Effector memory CD4-positive, alpha-beta T cell (primary cell): ENCODE results near the gene ITGB4.
A peak's percentile ranks its signal among the peaks of the same experiment; 100 is the strongest.
"Not testable (repeated sequence)": the region's sequence is repeated elsewhere in the genome, so short reads cannot be mapped to it uniquely, and the experiment has no call there.

Experiments used
- DNase-seq, 3 donors: peaks; one replicate each; pipeline ENCODE4 v3.0.0-alpha.2; 2020
- H3K27ac ChIP-seq: 2 replicates; pipeline ENCODE4 v1.7.0; 2013; ENCODE audit warnings: mild to moderate bottlenecking, low read length, moderate library complexity; ENCODE audit not compliant: insufficient read depth, poor library complexity, severe bottlenecking
- H3K27me3 ChIP-seq: replicated peaks from 2 replicates; pipeline ENCODE4 v1.7.0; 2013; ENCODE audit warnings: mild to moderate bottlenecking, low read length; ENCODE audit not compliant: insufficient read depth, control insufficient read depth, poor library complexity, severe bottlenecking
- H3K36me3 ChIP-seq: 2 replicates; pipeline ENCODE4 v1.7.0; 2013; ENCODE audit warnings: mild to moderate bottlenecking, low read length, moderate library complexity; ENCODE audit not compliant: control insufficient read depth, insufficient read depth
- H3K4me1 ChIP-seq: 2 replicates; pipeline ENCODE4 v1.7.0; 2013; ENCODE audit warnings: low read length, mild to moderate bottlenecking; ENCODE audit not compliant: control insufficient read depth, insufficient read depth, poor library complexity, severe bottlenecking
- H3K4me3 ChIP-seq: 2 replicates; pipeline ENCODE4 v1.7.0; 2013; ENCODE audit warnings: low read length, low read depth, mild to moderate bottlenecking; ENCODE audit not compliant: insufficient read depth, poor library complexity, severe bottlenecking
- H3K9me3 ChIP-seq: 2 replicates; pipeline ENCODE4 v1.7.0; 2013; ENCODE audit warnings: mild to moderate bottlenecking, low read length, moderate library complexity; ENCODE audit not compliant: control insufficient read depth

ITGB4 gene

DNA sequence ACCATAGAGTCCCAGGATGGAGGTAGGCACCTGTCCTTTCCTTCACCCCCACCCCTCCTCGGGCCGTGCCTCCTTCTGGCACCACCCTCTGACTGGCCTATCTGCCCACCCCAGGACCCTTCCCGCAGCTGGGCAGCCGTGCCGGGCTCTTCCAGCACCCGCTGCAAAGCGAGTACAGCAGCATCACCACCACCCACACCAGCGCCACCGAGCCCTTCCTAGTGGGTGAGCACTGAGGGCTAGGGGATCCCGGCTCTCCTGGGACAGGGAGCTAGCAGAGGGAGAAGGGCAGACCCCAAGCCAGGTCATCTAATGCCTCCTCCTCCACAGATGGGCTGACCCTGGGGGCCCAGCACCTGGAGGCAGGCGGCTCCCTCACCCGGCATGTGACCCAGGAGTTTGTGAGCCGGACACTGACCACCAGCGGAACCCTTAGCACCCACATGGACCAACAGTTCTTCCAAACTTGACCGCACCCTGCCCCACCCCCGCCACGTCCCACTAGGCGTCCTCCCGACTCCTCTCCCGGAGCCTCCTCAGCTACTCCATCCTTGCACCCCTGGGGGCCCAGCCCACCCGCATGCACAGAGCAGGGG is 35.9 kb downstream of the ITGB4 start:
- Histone ChIP-seq H3K36me3 (no peaks in the 10 kb centered on the region), H3K27ac (no peak overlapping the region), H3K27me3 (no peaks in the 10 kb centered on the region), H3K4me1 (peaks cover 13% of the 10 kb centered on the region), H3K4me3 (no peak overlapping the region), H3K9me3 (no peaks in the 10 kb centered on the region)
- no peak for DNase-seq

GRCh38 chr17:75758131-75758905 is 37.1 kb downstream of the ITGB4 start:
- Histone ChIP-seq H3K36me3 (no peaks in the 10 kb centered on the region), H3K27ac (no peak overlapping the region)

DNA sequence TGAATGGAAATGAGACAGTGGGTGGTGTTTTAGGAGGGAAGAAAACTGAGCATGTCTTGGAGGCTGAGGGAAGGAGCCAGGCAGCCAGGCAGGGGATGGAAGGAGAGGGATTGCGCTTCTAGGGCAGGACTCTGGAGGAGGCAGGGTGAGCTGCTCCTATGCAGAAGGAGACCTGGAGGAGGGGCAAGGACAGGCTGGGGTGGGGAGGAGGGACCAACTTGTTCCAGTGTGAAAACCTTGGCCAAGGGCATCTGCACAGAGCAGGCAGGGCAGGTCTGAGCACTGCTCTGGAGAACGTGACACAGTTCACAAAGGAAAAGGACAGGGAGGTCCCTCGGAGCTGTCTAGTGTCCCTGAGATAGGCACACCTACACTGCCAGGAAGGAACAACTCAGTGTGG is 38.2 kb downstream of the ITGB4 start:
- H3K4me3 ChIP-seq = no peak overlapping the region
- H3K9me3 ChIP-seq = no peaks in the 10 kb centered on the region
- no peaks in the 10 kb centered on the region for H3K36me3 ChIP-seq
- no peaks in the 10 kb centered on the region for H3K27me3 ChIP-seq
- H3K4me1 ChIP-seq = peaks cover 7% of the 10 kb centered on the region
- H3K27ac ChIP-seq = no peak overlapping the region
- DNase-seq = no peak

More at GRCh38 chr17:75758131-75758905, 37.1 kb downstream of the ITGB4 start:
- Histone ChIP-seq H3K4me3 (no peak overlapping the region), H3K4me1 (peaks cover 9% of the 10 kb centered on the region), H3K27me3 (no peaks in the 10 kb centered on the region), H3K9me3 (no peaks in the 10 kb centered on the region)
- no peak for DNase-seq

- not testable (repeated sequence) for H3K27me3 ChIP-seq, H3K4me3 ChIP-seq, H3K36me3 ChIP-seq, H3K9me3 ChIP-seq, H3K27ac ChIP-seq, DNase-seq
- H3K4me1 ChIP-seq = peaks cover 11% of the 10 kb centered on the region
Observed at GRCh38 chr17:75759978-75760640, 38.9 kb downstream of the ITGB4 start.

DNA sequence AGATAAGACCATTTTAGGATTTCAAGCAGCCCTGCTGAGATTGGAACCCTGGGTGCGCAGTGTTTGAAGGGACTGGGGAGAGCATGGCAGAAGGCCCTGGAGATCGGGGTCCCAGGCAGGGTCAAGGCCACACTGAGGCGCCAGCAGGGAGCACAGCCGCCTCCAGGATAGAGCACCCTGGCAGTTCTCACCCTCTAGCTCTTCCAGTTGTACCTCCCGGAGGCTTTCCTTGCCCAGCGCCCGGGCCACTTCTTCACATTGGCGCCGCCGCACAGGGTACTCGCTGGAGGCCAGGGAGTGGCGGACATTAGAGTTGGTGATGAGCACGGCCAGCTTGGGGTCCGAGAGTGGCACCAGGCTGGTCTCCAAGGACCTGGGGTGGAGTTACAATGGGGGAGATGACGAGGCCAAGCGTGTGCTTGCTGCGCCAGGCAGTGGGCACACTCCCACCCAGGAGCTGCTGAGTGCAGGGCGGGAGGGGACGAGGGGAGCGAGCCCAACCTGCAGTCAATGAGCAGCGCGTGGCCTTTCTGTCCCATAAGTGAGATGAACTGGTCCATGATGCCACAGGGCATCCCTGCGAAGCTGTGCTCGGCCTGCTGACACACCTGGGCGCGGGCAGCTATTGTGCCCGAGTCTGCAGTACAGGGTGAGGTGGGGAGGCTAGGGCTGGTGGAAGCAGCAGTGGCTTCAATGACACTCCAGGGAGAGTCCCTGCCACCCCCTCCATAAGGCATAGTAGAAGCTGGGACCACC is 41.4 kb downstream of the ITGB4 start:
- H3K27ac ChIP-seq = no peak overlapping the region
- H3K4me3 ChIP-seq = no peak overlapping the region
- no peaks in the 10 kb centered on the region for H3K27me3 ChIP-seq
- H3K9me3 ChIP-seq = no peaks in the 10 kb centered on the region
- H3K36me3 ChIP-seq = no peaks in the 10 kb centered on the region
- H3K4me1 ChIP-seq = peaks cover 11% of the 10 kb centered on the region
- DNase-seq = no peak

GRCh38 chr17:75763269-75763607 is 42.0 kb downstream of the ITGB4 start:
- DNase-seq = no peak
- no peaks in the 10 kb centered on the region for H3K36me3 ChIP-seq
- no peaks in the 10 kb centered on the region for H3K9me3 ChIP-seq
- no peaks in the 10 kb centered on the region for H3K27me3 ChIP-seq
- peaks cover 11% of the 10 kb centered on the region for H3K4me1 ChIP-seq
- H3K27ac ChIP-seq = no peak overlapping the region
- no peak overlapping the region for H3K4me3 ChIP-seq

- Histone ChIP-seq H3K36me3 (no peaks in the 10 kb centered on the region), H3K27me3 (no peaks in the 10 kb centered on the region), H3K4me3 (peak overlapping the region; percentile 86), H3K4me1 (peaks cover 11% of the 10 kb centered on the region), H3K9me3 (no peaks in the 10 kb centered on the region), H3K27ac (peak overlapping the region; percentile 55)
- no peak for DNase-seq
Observed at GRCh38 chr17:75763613-75764416, 42.6 kb downstream of the ITGB4 start.

DNA sequence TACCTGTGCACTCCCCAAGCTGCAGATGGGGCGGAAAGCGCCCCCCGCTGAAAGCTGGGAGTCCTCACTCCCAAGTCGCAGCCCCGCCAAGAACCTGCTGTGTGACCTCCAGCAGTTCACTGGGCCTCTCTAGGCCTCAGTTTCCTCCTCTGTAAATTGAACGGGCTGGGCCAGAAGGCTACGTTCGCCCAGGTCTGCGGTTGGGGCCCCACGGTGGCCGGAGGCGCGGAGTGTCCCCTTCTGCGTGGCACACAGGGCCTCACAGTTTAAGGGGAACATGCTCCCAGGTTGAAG is 43.1 kb downstream of the ITGB4 start:
- H3K36me3 ChIP-seq = no peaks in the 10 kb centered on the region
- peak overlapping the region; percentile 55 for H3K27ac ChIP-seq
- no peak for DNase-seq
- peaks cover 11% of the 10 kb centered on the region for H3K4me1 ChIP-seq
- H3K27me3 ChIP-seq = no peaks in the 10 kb centered on the region
- peak overlapping the region; percentile 86 for H3K4me3 ChIP-seq
- no peaks in the 10 kb centered on the region for H3K9me3 ChIP-seq

GRCh38 chr17:75764711-75765421 is 43.6 kb downstream of the ITGB4 start, which contains the start of gene GALK1:
TSS of gene GALK1 (minus strand) at chr17:75765192. CDS start at chr17:75765136, 56 bp downstream.
- Histone ChIP-seq H3K4me1 (peaks cover 11% of the 10 kb centered on the region), H3K4me3 (peak within 1 kb of the TSS; percentile 86), H3K27me3 (no peaks in the 10 kb centered on the region), H3K36me3 (no peaks in the 10 kb centered on the region), H3K9me3 (no peaks in the 10 kb centered on the region), H3K27ac (peak within 1 kb of the TSS; percentile 55)
- peak; percentile 53 to 68 (median 55) for DNase-seq
